Fibroblast of mammary gland (primary cell): ENCODE results near the gene CCR5.
"Not testable (repeated sequence)": the region's sequence is repeated elsewhere in the genome, so short reads cannot be mapped to it uniquely, and the experiment has no call there.

Experiments
- DNase-seq: peaks from one replicate; pipeline ENCODE4 v3.0.0-alpha.2; 2010; ENCODE audit warnings: low read depth
- H3K4me3 ChIP-seq: 2 replicates; pipeline ENCODE4 v1.5.1; 2011; ENCODE audit warnings: low read depth, mild to moderate bottlenecking, low read length, moderate library complexity; ENCODE audit not compliant: control insufficient read depth
- CTCF ChIP-seq: conservative IDR thresholded peaks from 2 replicates; pipeline ENCODE4 v1.5.1; 2011; ENCODE audit warnings: low read depth, low read length, inconsistent platforms; ENCODE audit not compliant: control insufficient read depth, insufficient read depth

CCR5 gene

GRCh38 chr3:46380471-46381221 is 9.9 kb downstream of the CCR5 start:
- no peak for TF ChIP-seq CTCF
- DNase-seq, result no peak
- H3K4me3 ChIP-seq, result no peak overlapping the region

GRCh38 chr3:46381625-46382024 is 10.9 kb downstream of the CCR5 start:
- DNase-seq, result no peak
- TF ChIP-seq CTCF, result no peak
- H3K4me3 ChIP-seq, result no peak overlapping the region

GRCh38 chr3:46383211-46383950 is 12.6 kb downstream of the CCR5 start:
- no peak for DNase-seq
- no peak for TF ChIP-seq CTCF
- no peak overlapping the region for H3K4me3 ChIP-seq

- H3K4me3 ChIP-seq, result no peak overlapping the region
- DNase-seq, result no peak
- TF ChIP-seq CTCF, result no peak
Measured at GRCh38 chr3:46383951-46384330, 13.2 kb downstream of the CCR5 start.

- no peak overlapping the region for H3K4me3 ChIP-seq
- DNase-seq, result peak; percentile 12
- TF ChIP-seq CTCF, result no peak
Measured at GRCh38 chr3:46386205-46386604, 15.5 kb downstream of the CCR5 start.

- H3K4me3 ChIP-seq, DNase-seq: not testable (repeated sequence)
Measured at GRCh38 chr3:46388847-46389246, 18.1 kb downstream of the CCR5 start.

GRCh38 chr3:46389306-46389705 is 18.6 kb downstream of the CCR5 start:
- TF ChIP-seq CTCF, result no peak
- no peak overlapping the region for H3K4me3 ChIP-seq
- no peak for DNase-seq

GRCh38 chr3:46391526-46391925 is 20.8 kb downstream of the CCR5 start:
- not testable (repeated sequence) for H3K4me3 ChIP-seq, DNase-seq
